ENCODE results near the gene TRAK1.

TRAK1 gene

GRCh38 chr3:42052484-42053351, 38.4 kb upstream of the TRAK1 start:
- peak overlapping the region; percentile 36 for H2AFZ ChIP-seq (ENCODE audit: low read depth, low read length)
- H4K91ac ChIP-seq (ENCODE audit: low read length) = peak overlapping the region; percentile 2
- peak overlapping the region; percentile 20 for H2BK15ac ChIP-seq (ENCODE audit: low read depth, poor library complexity, severe bottlenecking)
- no peaks in the 10 kb centered on the region for H3K27me3 ChIP-seq (ENCODE audit: control insufficient read depth in 1 of 2, insufficient read depth in 1 of 2, low read length in 2 of 2)
- H3K4me3 ChIP-seq (ENCODE audit: insufficient read depth in 1 of 2, low read depth in 1 of 2, low read length in 2 of 2) = peak overlapping the region in 1 of 2 experiments; percentile 53
- peaks cover 44% of the 10 kb centered on the region for H3K79me1 ChIP-seq (replicated peaks; ENCODE audit: low read length, poor library complexity, severe bottlenecking)
- H3K14ac ChIP-seq (ENCODE audit: low read length in 2 of 2) = peak overlapping the region in 1 of 2 experiments; percentile 79
- H3K18ac ChIP-seq (ENCODE audit: low read depth in 1 of 2, low read length in 2 of 2) = peak overlapping the region; percentile 72 to 73
- 69% methylated on average over 6 of the region's 10 CpGs for WGBS
- peak overlapping the region; percentile 70 to 80 for H2BK12ac ChIP-seq (ENCODE audit: low read length in 2 of 2)
- DNase-seq = peak; percentile 71
- peak overlapping the region; percentile 78 for H4K8ac ChIP-seq (ENCODE audit: low read length)
- no peaks in the 10 kb centered on the region for H3K36me3 ChIP-seq (ENCODE audit: control insufficient read depth in 1 of 2, insufficient read depth in 2 of 2, low read depth in 1 of 2, low read length in 2 of 2)
- peak overlapping the region; percentile 2 to 11 for H3K4ac ChIP-seq (ENCODE audit: low read depth in 1 of 2, low read length in 2 of 2)
- H3K9ac ChIP-seq (ENCODE audit: low read length) = peak overlapping the region; percentile 88
- H3K9me3 ChIP-seq (ENCODE audit: control insufficient read depth, low read length) = no peaks in the 10 kb centered on the region
- H2BK5ac ChIP-seq (ENCODE audit: low read depth, low read length, poor library complexity, severe bottlenecking) = no peak overlapping the region
- H3K4me1 ChIP-seq (ENCODE audit: control insufficient read depth, insufficient read depth, low read depth, low read length) = peaks cover 7% of the 10 kb centered on the region
- no peak overlapping the region for H3K27ac ChIP-seq (ENCODE audit: low read length, poor library complexity, severe bottlenecking)
- peak overlapping the region; percentile 43 for H2AK5ac ChIP-seq (ENCODE audit: low read length, severe bottlenecking)
- no peak overlapping the region for H3K23ac ChIP-seq (ENCODE audit: low read length in 2 of 2)
- no peak overlapping the region for H3K4me2 ChIP-seq (ENCODE audit: low read length, poor library complexity, severe bottlenecking)
- H2BK120ac ChIP-seq (ENCODE audit: low read depth, low read length) = no peak overlapping the region

GRCh38 chr3:42053476-42053875, 37.7 kb upstream of the TRAK1 start:
- H3K79me1 ChIP-seq (replicated peaks; ENCODE audit: low read length, poor library complexity, severe bottlenecking) = peaks cover 45% of the 10 kb centered on the region
- DNase-seq = no peak
- H4K91ac ChIP-seq (ENCODE audit: low read length) = peak overlapping the region; percentile 96
- no peak overlapping the region for H2BK120ac ChIP-seq (ENCODE audit: low read depth, low read length)
- no peaks in the 10 kb centered on the region for H3K27me3 ChIP-seq (ENCODE audit: control insufficient read depth in 1 of 2, insufficient read depth in 1 of 2, low read length in 2 of 2)
- H2AFZ ChIP-seq (ENCODE audit: low read depth, low read length) = no peak overlapping the region
- peaks cover 7% of the 10 kb centered on the region for H3K4me1 ChIP-seq (ENCODE audit: control insufficient read depth, insufficient read depth, low read depth, low read length)
- no peak overlapping the region for H3K23ac ChIP-seq (ENCODE audit: low read length in 2 of 2)
- no peak overlapping the region for H3K4me3 ChIP-seq (ENCODE audit: insufficient read depth in 1 of 2, low read depth in 1 of 2, low read length in 2 of 2)
- 89% methylated on average over 7 of the region's 7 CpGs for WGBS
- peak overlapping the region; percentile 83 for H2AK5ac ChIP-seq (ENCODE audit: low read length, severe bottlenecking)
- H3K4me2 ChIP-seq (ENCODE audit: low read length, poor library complexity, severe bottlenecking) = no peak overlapping the region
- H2BK12ac ChIP-seq (ENCODE audit: low read length in 2 of 2) = peak overlapping the region; percentile 84 to 93
- no peaks in the 10 kb centered on the region for H3K9me3 ChIP-seq (ENCODE audit: control insufficient read depth, low read length)
- no peaks in the 10 kb centered on the region for H3K36me3 ChIP-seq (ENCODE audit: control insufficient read depth in 1 of 2, insufficient read depth in 2 of 2, low read depth in 1 of 2, low read length in 2 of 2)
- no peak overlapping the region for H2BK5ac ChIP-seq (ENCODE audit: low read depth, low read length, poor library complexity, severe bottlenecking)
- H3K27ac ChIP-seq (ENCODE audit: low read length, poor library complexity, severe bottlenecking) = no peak overlapping the region
- peak overlapping the region; percentile 3 for H3K9ac ChIP-seq (ENCODE audit: low read length)
- H3K4ac ChIP-seq (ENCODE audit: low read depth in 1 of 2, low read length in 2 of 2) = peak overlapping the region; percentile 86 to 87
- H3K18ac ChIP-seq (ENCODE audit: low read depth in 1 of 2, low read length in 2 of 2) = peak overlapping the region; percentile 28 to 87
- peak overlapping the region; percentile 27 for H4K8ac ChIP-seq (ENCODE audit: low read length)
- peak overlapping the region in 1 of 2 experiments; percentile 81 for H3K14ac ChIP-seq (ENCODE audit: low read length in 2 of 2)
- no peak overlapping the region for H2BK15ac ChIP-seq (ENCODE audit: low read depth, poor library complexity, severe bottlenecking)

- H3K27me3 ChIP-seq (ENCODE audit: control insufficient read depth in 1 of 2, insufficient read depth in 1 of 2, low read length in 2 of 2) = no peaks in the 10 kb centered on the region
- 55% methylated on average over 2 of the region's 3 CpGs for WGBS
- H2BK5ac ChIP-seq (ENCODE audit: low read depth, low read length, poor library complexity, severe bottlenecking) = no peak overlapping the region
- H3K14ac ChIP-seq (ENCODE audit: low read length in 2 of 2) = no peak overlapping the region
- no peak overlapping the region for H2BK12ac ChIP-seq (ENCODE audit: low read length in 2 of 2)
- no peaks in the 10 kb centered on the region for H3K36me3 ChIP-seq (ENCODE audit: control insufficient read depth in 1 of 2, insufficient read depth in 2 of 2, low read depth in 1 of 2, low read length in 2 of 2)
- no peak overlapping the region for H3K4me3 ChIP-seq (ENCODE audit: insufficient read depth in 1 of 2, low read depth in 1 of 2, low read length in 2 of 2)
- peak; percentile 69 for DNase-seq
- H3K18ac ChIP-seq (ENCODE audit: low read depth in 1 of 2, low read length in 2 of 2) = no peak overlapping the region
- no peak overlapping the region for H4K91ac ChIP-seq (ENCODE audit: low read length)
- H2AFZ ChIP-seq (ENCODE audit: low read depth, low read length) = no peak overlapping the region
- no peak overlapping the region for H4K8ac ChIP-seq (ENCODE audit: low read length)
- H2BK120ac ChIP-seq (ENCODE audit: low read depth, low read length) = no peak overlapping the region
- H3K27ac ChIP-seq (ENCODE audit: low read length, poor library complexity, severe bottlenecking) = no peak overlapping the region
- no peak overlapping the region for H3K4ac ChIP-seq (ENCODE audit: low read depth in 1 of 2, low read length in 2 of 2)
- H2AK5ac ChIP-seq (ENCODE audit: low read length, severe bottlenecking) = no peak overlapping the region
- no peaks in the 10 kb centered on the region for H3K9me3 ChIP-seq (ENCODE audit: control insufficient read depth, low read length)
- H3K4me2 ChIP-seq (ENCODE audit: low read length, poor library complexity, severe bottlenecking) = no peak overlapping the region
- H3K4me1 ChIP-seq (ENCODE audit: control insufficient read depth, insufficient read depth, low read depth, low read length) = peaks cover 7% of the 10 kb centered on the region
- no peak overlapping the region for H3K9ac ChIP-seq (ENCODE audit: low read length)
- peaks cover 36% of the 10 kb centered on the region for H3K79me1 ChIP-seq (replicated peaks; ENCODE audit: low read length, poor library complexity, severe bottlenecking)
- H2BK15ac ChIP-seq (ENCODE audit: low read depth, poor library complexity, severe bottlenecking) = no peak overlapping the region
- H3K23ac ChIP-seq (ENCODE audit: low read length in 2 of 2) = no peak overlapping the region
Measured at GRCh38 chr3:42055291-42055690, 35.9 kb upstream of the TRAK1 start.

- H3K36me3 ChIP-seq (ENCODE audit: control insufficient read depth in 1 of 2, insufficient read depth in 2 of 2, low read depth in 1 of 2, low read length in 2 of 2) = no peaks in the 10 kb centered on the region
- no peak overlapping the region for H3K4me3 ChIP-seq (ENCODE audit: insufficient read depth in 1 of 2, low read depth in 1 of 2, low read length in 2 of 2)
- no peak overlapping the region for H2BK12ac ChIP-seq (ENCODE audit: low read length in 2 of 2)
- H3K79me1 ChIP-seq (replicated peaks; ENCODE audit: low read length, poor library complexity, severe bottlenecking) = peaks cover 31% of the 10 kb centered on the region
- H2AFZ ChIP-seq (ENCODE audit: low read depth, low read length) = no peak overlapping the region
- H3K27me3 ChIP-seq (ENCODE audit: control insufficient read depth in 1 of 2, insufficient read depth in 1 of 2, low read length in 2 of 2) = no peaks in the 10 kb centered on the region
- 91% methylated on average over 2 of the region's 2 CpGs for WGBS
- peaks cover 10% of the 10 kb centered on the region for H3K4me1 ChIP-seq (ENCODE audit: control insufficient read depth, insufficient read depth, low read depth, low read length)
- H2BK5ac ChIP-seq (ENCODE audit: low read depth, low read length, poor library complexity, severe bottlenecking) = no peak overlapping the region
- no peak overlapping the region for H2BK120ac ChIP-seq (ENCODE audit: low read depth, low read length)
- H3K27ac ChIP-seq (ENCODE audit: low read length, poor library complexity, severe bottlenecking) = no peak overlapping the region
- no peak overlapping the region for H3K4me2 ChIP-seq (ENCODE audit: low read length, poor library complexity, severe bottlenecking)
- no peak overlapping the region for H2AK5ac ChIP-seq (ENCODE audit: low read length, severe bottlenecking)
- no peak overlapping the region for H3K18ac ChIP-seq (ENCODE audit: low read depth in 1 of 2, low read length in 2 of 2)
- H2BK15ac ChIP-seq (ENCODE audit: low read depth, poor library complexity, severe bottlenecking) = no peak overlapping the region
- H4K91ac ChIP-seq (ENCODE audit: low read length) = no peak overlapping the region
- no peaks in the 10 kb centered on the region for H3K9me3 ChIP-seq (ENCODE audit: control insufficient read depth, low read length)
- H3K14ac ChIP-seq (ENCODE audit: low read length in 2 of 2) = no peak overlapping the region
- H3K9ac ChIP-seq (ENCODE audit: low read length) = no peak overlapping the region
- no peak for DNase-seq
- no peak overlapping the region for H3K4ac ChIP-seq (ENCODE audit: low read depth in 1 of 2, low read length in 2 of 2)
- H3K23ac ChIP-seq (ENCODE audit: low read length in 2 of 2) = no peak overlapping the region
- H4K8ac ChIP-seq (ENCODE audit: low read length) = no peak overlapping the region
Measured at GRCh38 chr3:42056840-42057239, 34.3 kb upstream of the TRAK1 start.
